ENCODE results near the gene PCP2.

DNA sequence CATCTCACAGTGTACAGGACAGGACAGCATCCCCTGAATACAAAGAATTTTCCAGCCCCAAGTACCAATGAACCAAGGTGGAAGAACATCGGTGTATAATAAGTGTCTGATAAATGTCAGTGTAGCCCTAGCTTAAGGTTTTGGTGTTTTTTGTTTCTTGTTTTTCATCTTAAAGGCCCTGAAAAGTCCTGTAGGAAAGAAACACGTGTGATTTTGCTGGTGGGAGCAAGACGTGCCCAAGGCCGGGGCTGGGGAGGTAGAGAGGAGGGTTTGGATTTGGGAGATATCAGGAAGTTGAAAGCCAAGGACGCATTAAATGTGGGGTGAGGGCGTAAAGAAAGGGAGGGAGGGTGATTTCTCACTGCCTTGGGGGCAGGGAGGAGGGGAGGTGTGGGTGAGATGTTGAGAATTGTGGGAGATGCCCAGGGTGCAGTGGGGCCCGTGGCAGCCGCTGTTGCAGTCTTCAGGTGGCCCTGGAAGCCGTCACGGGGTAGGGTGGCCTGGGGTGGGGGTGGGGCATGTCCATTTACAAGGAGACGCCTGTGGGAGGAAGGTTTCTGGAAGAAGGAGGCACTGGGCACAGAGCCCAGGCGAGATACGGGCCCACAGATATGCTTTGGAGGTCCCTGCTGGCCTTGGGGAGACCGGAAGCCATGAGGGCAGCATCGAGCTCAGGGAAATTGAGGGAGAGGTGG lies 31.1 kb downstream of the PCP2 start:
- TF ChIP-seq, protein P1, sequence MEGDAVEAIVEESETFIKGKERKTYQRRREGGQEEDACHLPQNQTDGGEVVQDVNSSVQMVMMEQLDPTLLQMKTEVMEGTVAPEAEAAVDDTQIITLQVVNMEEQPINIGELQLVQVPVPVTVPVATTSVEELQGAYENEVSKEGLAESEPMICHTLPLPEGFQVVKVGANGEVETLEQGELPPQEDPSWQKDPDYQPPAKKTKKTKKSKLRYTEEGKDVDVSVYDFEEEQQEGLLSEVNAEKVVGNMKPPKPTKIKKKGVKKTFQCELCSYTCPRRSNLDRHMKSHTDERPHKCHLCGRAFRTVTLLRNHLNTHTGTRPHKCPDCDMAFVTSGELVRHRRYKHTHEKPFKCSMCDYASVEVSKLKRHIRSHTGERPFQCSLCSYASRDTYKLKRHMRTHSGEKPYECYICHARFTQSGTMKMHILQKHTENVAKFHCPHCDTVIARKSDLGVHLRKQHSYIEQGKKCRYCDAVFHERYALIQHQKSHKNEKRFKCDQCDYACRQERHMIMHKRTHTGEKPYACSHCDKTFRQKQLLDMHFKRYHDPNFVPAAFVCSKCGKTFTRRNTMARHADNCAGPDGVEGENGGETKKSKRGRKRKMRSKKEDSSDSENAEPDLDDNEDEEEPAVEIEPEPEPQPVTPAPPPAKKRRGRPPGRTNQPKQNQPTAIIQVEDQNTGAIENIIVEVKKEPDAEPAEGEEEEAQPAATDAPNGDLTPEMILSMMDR (IDR thresholded peaks at IDR 0.05) = no peak
- TF ChIP-seq POLR2A (IDR thresholded peaks at IDR 0.05) = no peak

All from uterus (tissue), 2 donors.